MM.1S (cell line): Measurements from ENCODE around the gene RFPL3.

ENCODE experiments used
- EZH2phosphoT487 ChIP-seq: fragments of 300-600 bp; sonication (generic); IDR thresholded peaks from 2 replicates; pipeline ENCODE4 v1.6.1; 2018; ENCODE audit warnings: antibody characterized with exemption, low read length
- TF ChIP-seq, protein P1 (sequence below): fragments of 300-600 bp; sonication (generic); IDR thresholded peaks from 2 replicates; pipeline ENCODE4 v1.5.1; 2016; ENCODE audit warnings: antibody characterized with exemption, low read length, mixed read lengths

DNA sequence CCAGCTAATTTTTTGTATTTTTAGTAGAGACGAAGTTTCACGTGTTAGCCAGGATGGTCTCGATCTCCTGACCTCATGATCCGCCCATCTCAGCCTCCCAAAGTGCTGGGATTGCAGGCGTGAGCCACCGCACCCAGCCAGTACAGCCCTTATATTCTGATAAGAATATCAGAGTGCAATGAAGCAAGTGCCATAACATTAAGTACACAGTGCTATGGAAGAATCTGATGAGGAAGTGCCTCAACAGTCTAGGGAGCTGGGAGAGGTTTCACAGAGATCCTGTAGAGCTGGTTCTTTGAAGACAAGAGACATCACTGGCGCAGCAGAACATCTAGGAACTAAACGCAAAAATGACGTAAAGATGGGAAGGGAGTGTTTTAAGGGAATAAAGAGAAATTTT, 52.3 kb downstream of the RFPL3 start:
- TF ChIP-seq, protein P1, sequence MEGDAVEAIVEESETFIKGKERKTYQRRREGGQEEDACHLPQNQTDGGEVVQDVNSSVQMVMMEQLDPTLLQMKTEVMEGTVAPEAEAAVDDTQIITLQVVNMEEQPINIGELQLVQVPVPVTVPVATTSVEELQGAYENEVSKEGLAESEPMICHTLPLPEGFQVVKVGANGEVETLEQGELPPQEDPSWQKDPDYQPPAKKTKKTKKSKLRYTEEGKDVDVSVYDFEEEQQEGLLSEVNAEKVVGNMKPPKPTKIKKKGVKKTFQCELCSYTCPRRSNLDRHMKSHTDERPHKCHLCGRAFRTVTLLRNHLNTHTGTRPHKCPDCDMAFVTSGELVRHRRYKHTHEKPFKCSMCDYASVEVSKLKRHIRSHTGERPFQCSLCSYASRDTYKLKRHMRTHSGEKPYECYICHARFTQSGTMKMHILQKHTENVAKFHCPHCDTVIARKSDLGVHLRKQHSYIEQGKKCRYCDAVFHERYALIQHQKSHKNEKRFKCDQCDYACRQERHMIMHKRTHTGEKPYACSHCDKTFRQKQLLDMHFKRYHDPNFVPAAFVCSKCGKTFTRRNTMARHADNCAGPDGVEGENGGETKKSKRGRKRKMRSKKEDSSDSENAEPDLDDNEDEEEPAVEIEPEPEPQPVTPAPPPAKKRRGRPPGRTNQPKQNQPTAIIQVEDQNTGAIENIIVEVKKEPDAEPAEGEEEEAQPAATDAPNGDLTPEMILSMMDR = no peak
- TF ChIP-seq EZH2phosphoT487 = no peak
